Fibroblast of lung (primary cell): ENCODE results near the gene IGFLR1. TPM values are rescaled to one million over a fixed set of nuclear protein-coding genes. Genes with fewer than 3 reads are reported as not detected.

Experiments
- DNase-seq, 2 donors: peaks; one replicate each; pipeline versions ENCODE4 v3.0.0 to v3.0.0-alpha.2; 2010; ENCODE audit warnings: low read depth in 2 of 2
- H2AFZ ChIP-seq: 2 replicates; pipeline ENCODE4 v1.5.1; 2012; ENCODE audit warnings: low read length, control low read depth, inconsistent platforms
- H3K27ac ChIP-seq: 2 replicates; pipeline ENCODE4 v1.5.1; 2011; ENCODE audit warnings: low read length, control low read depth; ENCODE audit not compliant: insufficient read depth
- H3K27me3 ChIP-seq: 2 replicates; pipeline ENCODE4 v1.5.1; 2011; ENCODE audit warnings: mild to moderate bottlenecking, low read length; ENCODE audit not compliant: control insufficient read depth, insufficient read depth
- H3K36me3 ChIP-seq: 2 replicates; pipeline ENCODE4 v1.5.1; 2011; ENCODE audit warnings: low read length; ENCODE audit not compliant: control insufficient read depth, insufficient read depth
- H3K4me1 ChIP-seq: 2 replicates; pipeline ENCODE4 v1.5.1; 2011; ENCODE audit warnings: low read length; ENCODE audit not compliant: control insufficient read depth, insufficient read depth; ENCODE audit errors: extremely low read depth
- H3K4me2 ChIP-seq: 2 replicates; pipeline ENCODE4 v1.5.1; 2011; ENCODE audit warnings: low read length, control low read depth; ENCODE audit not compliant: insufficient read depth; ENCODE audit errors: extremely low read depth
- H3K4me3 ChIP-seq, 4 experiments: fragments of 200-600 bp in 1 of 4; sonication (generic) in 1 of 4; replicated peaks in 1 of 4; 2 replicates each; pipeline ENCODE4 v1.5.1; 2011 to 2016; ENCODE audit warnings: low read length in 4 of 4, low read depth in 3 of 4, mild to moderate bottlenecking in 3 of 4, control low read depth in 2 of 4, inconsistent platforms in 1 of 4, mixed read lengths in 1 of 4; ENCODE audit not compliant: insufficient read depth in 1 of 4; ENCODE audit errors: control extremely low read depth in 1 of 4
- H3K79me2 ChIP-seq: 2 replicates; pipeline ENCODE4 v1.5.1; 2012; ENCODE audit warnings: mild to moderate bottlenecking, low read length, inconsistent platforms; ENCODE audit not compliant: control insufficient read depth, insufficient read depth
- H3K9ac ChIP-seq: 2 replicates; pipeline ENCODE4 v1.5.1; 2011; ENCODE audit warnings: mild to moderate bottlenecking, low read length, control low read depth; ENCODE audit not compliant: insufficient read depth
- H3K9me3 ChIP-seq: 2 replicates; pipeline ENCODE4 v1.5.1; 2012; ENCODE audit warnings: low read depth, low read length; ENCODE audit not compliant: control insufficient read depth, insufficient read depth
- H4K20me1 ChIP-seq: 2 replicates; pipeline ENCODE4 v1.5.1; 2011; ENCODE audit warnings: low read length; ENCODE audit not compliant: control insufficient read depth, insufficient read depth; ENCODE audit errors: extremely low read depth
- CTCF ChIP-seq, 2 donors: IDR thresholded peaks in 1 of 2; conservative IDR thresholded peaks in 1 of 2; 1 replicate in 1 of 2; 2 replicates in 1 of 2; pipeline ENCODE4 v1.5.1; 2011 to 2012; ENCODE audit warnings: low read length in 2 of 2, control low read depth in 1 of 2, inconsistent platforms in 1 of 2, low read depth in 1 of 2, mild to moderate bottlenecking in 1 of 2
- EZH2 ChIP-seq: IDR thresholded peaks from 2 replicates; pipeline ENCODE4 v1.5.1; 2012; ENCODE audit warnings: low read length, control low read depth, mild to moderate bottlenecking; ENCODE audit errors: missing control alignments
- polyA plus RNA-seq, 2 donors: library from polyadenylated mRNA; depleted of rRNA in 1 of 2; stranded (reverse) in 1 of 2; unstranded in 1 of 2; fragments of >200 nt; gene quantifications; 2 replicates each; pipeline ENCODE4 v1.2.1, GENCODE V29; 2011 to 2012; ENCODE audit warnings: missing spikeins in 1 of 2
- total RNA-seq: library from RNA; depleted of rRNA; stranded (reverse); fragments of >200 nt; gene quantifications from 2 replicates; pipeline ENCODE4 v1.2.1, GENCODE V29; 2014

IGFLR1 gene
- total and polyA plus RNA-seq, 2 donors (not counting 1 experiment from before 2014, with no cell fraction given), result 0.17 to 0.75 TPM

GRCh38 chr19:35719402-35720162 is 22.7 kb downstream of the IGFLR1 start:
- no peaks in the 10 kb centered on the region for H3K9me3 ChIP-seq
- no peaks in the 10 kb centered on the region for H3K27me3 ChIP-seq
- H3K36me3 ChIP-seq, result peaks cover 29% of the 10 kb centered on the region
- peak overlapping the region; percentile 89 for H3K4me2 ChIP-seq
- TF ChIP-seq EZH2 (no peak), CTCF (conservative IDR thresholded peaks at IDR 0.05 in 1 of 2, IDR thresholded peaks at IDR 0.05 in 1 of 2; ENCODE audit: low read depth in 1 of 2, low read length in 2 of 2) (no peak)
- H3K4me3 ChIP-seq, result peak overlapping the region; percentile 74 to 87 (median 80)
- H3K4me1 ChIP-seq, result peaks cover 9% of the 10 kb centered on the region
- no peak for DNase-seq
- H3K9ac ChIP-seq, result peak overlapping the region; percentile 26
- H2AFZ ChIP-seq, result no peak overlapping the region
- no peak overlapping the region for H3K27ac ChIP-seq
- peaks cover 33% of the 10 kb centered on the region for H3K79me2 ChIP-seq
- H4K20me1 ChIP-seq, result no peaks in the 10 kb centered on the region

GRCh38 chr19:35718345-35719041 is 23.8 kb downstream of the IGFLR1 start:
- Histone ChIP-seq H3K79me2 (peaks cover 33% of the 10 kb centered on the region), H3K27ac (peak overlapping the region; percentile 68), H3K4me2 (peak overlapping the region; percentile 89), H3K9ac (peak overlapping the region; percentile 77), H2AFZ (no peak overlapping the region), H3K27me3 (no peaks in the 10 kb centered on the region), H4K20me1 (no peaks in the 10 kb centered on the region), H3K4me1 (peaks cover 9% of the 10 kb centered on the region), H3K9me3 (no peaks in the 10 kb centered on the region), H3K4me3 (peak overlapping the region; percentile 74 to 87 (median 80)), H3K36me3 (peaks cover 24% of the 10 kb centered on the region)
- peak in 1 of 2 donors; percentile 15 for DNase-seq
- TF ChIP-seq CTCF (conservative IDR thresholded peaks at IDR 0.05 in 1 of 2, IDR thresholded peaks at IDR 0.05 in 1 of 2; ENCODE audit: low read depth in 1 of 2, low read length in 2 of 2), result no peak
- no peak for TF ChIP-seq EZH2

GRCh38 chr19:35717665-35718344 is 24.4 kb downstream of the IGFLR1 start, which contains the start of gene KMT2B:
Gene KMT2B, plus strand, starts transcription at chr19:35718003. Its CDS starts 16 bp downstream, at chr19:35718019.
- DNase-seq, result no peak
- Histone ChIP-seq H2AFZ (peak within 1 kb of the TSS; percentile 97), H4K20me1 (no peaks in the 10 kb centered on the region), H3K9ac (peak within 1 kb of the TSS; percentile 77), H3K27me3 (no peaks in the 10 kb centered on the region), H3K27ac (peak within 1 kb of the TSS; percentile 68), H3K36me3 (peaks cover 19% of the 10 kb centered on the region), H3K4me3 (peak within 1 kb of the TSS; percentile 74 to 95 (median 85)), H3K79me2 (peaks cover 33% of the 10 kb centered on the region), H3K4me2 (peak within 1 kb of the TSS; percentile 98), H3K9me3 (no peaks in the 10 kb centered on the region), H3K4me1 (peaks cover 9% of the 10 kb centered on the region)
- no peak for TF ChIP-seq CTCF (conservative IDR thresholded peaks at IDR 0.05 in 1 of 2, IDR thresholded peaks at IDR 0.05 in 1 of 2; ENCODE audit: low read depth in 1 of 2, low read length in 2 of 2)
- TF ChIP-seq EZH2, result no peak
